Central memory CD4-positive, alpha-beta T cell (primary cell): ENCODE data around the gene FERMT3.
"Not testable (repeated sequence)": the region's sequence is repeated elsewhere in the genome, so short reads cannot be mapped to it uniquely, and the experiment has no call there.

Experiments
- DNase-seq: peaks from one replicate; pipeline ENCODE4 v3.0.0; 2022
- total RNA-seq, 3 experiments: gene quantifications; one replicate each; lab custom pipeline; 2026; lab: John Stamatoyannopoulos, UW

Gene FERMT3
- total RNA-seq = 128 to 380 (median 171) reads per million in 3 experiments

GRCh38 chr11:64206457-64207255 lies at the start of gene FERMT3:
TSS of gene FERMT3 (plus strand) at chr11:64206721. CDS start at chr11:64207365, 644 bp downstream.
- DNase-seq = peak; percentile 71

DNA sequence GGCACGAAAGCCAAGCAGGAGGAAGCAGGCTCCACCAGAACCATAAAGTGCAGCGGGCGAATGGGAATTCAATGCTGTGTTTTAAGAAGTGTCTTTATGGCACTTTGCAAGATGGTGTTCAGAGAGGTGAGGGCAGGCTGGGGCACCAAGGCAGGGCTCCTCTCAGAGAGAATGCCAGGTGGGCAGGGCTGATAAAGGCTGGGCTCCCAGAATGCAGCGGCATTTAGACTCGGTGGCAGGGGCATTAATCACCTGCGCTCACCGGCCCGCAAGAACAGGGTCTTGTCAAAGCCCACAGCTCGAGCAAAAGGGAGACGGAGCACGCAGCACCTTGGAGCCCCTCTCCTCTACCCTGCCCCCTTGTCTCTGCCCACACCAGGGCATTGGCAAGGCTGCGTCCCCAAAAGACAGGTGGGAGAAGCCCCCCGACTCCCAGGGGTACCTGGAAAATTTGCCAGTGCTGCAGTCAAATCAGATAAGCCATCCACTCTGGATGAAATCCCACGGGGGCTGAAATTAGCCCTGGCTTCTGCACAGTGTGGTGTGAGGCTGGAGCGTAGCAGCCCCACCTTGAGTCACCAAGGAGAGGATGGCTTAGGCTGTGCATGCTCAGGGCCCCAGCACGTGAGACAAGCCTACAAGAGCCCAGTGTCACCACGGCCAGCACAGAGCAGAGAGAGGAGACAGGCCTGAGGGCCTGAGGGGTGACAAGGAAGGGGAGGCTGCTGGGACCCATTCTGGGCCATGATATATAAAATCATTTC lies 48.7 kb upstream of the FERMT3 start:
- no peak for DNase-seq

DNA sequence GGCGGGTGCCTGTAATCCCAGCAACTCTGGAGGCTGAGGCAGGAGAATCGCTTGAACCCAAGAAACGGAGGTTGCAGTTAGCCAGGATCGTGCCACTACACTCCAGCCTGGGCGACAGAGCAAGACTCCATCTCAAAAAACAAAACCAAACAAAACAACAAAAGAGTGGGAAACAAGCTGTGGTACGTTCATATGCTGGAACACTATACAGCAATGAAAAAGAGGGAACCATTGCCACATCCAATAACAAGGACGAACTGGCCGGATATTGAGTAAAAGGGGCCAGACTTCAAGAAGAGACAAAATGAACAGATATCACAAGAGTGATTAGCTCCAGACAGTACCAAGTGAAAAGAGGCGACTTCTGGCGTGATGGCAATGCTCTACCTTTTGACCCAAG lies 45.5 kb upstream of the FERMT3 start:
- DNase-seq = no peak

GRCh38 chr11:64162769-64163168 lies 43.8 kb upstream of the FERMT3 start:
- not testable (repeated sequence) for DNase-seq

DNA sequence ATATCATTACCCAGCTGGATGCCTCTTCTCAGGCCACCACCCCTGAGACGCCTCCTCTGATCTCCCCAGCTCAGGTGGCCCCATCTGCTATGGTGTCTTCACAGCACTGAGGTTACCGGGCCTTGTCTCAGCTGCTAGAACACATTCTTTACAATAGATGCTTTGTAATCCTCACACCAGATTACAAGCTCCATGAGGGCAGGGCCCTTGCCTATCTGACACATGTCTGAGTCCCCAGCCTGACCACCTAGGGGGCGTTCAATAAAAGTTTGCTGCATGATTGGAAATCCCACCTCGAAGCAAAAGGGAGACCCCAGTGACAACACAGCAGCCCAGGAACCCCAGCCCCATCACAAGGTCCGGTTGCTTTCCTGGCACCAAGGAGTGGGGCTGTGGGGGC lies 42.6 kb upstream of the FERMT3 start:
- DNase-seq = no peak

- DNase-seq = no peak
Measured at GRCh38 chr11:64164392-64165312, 41.9 kb upstream of the FERMT3 start.

GRCh38 chr11:64165481-64165841 lies 41.1 kb upstream of the FERMT3 start:
- no peak for DNase-seq

DNA sequence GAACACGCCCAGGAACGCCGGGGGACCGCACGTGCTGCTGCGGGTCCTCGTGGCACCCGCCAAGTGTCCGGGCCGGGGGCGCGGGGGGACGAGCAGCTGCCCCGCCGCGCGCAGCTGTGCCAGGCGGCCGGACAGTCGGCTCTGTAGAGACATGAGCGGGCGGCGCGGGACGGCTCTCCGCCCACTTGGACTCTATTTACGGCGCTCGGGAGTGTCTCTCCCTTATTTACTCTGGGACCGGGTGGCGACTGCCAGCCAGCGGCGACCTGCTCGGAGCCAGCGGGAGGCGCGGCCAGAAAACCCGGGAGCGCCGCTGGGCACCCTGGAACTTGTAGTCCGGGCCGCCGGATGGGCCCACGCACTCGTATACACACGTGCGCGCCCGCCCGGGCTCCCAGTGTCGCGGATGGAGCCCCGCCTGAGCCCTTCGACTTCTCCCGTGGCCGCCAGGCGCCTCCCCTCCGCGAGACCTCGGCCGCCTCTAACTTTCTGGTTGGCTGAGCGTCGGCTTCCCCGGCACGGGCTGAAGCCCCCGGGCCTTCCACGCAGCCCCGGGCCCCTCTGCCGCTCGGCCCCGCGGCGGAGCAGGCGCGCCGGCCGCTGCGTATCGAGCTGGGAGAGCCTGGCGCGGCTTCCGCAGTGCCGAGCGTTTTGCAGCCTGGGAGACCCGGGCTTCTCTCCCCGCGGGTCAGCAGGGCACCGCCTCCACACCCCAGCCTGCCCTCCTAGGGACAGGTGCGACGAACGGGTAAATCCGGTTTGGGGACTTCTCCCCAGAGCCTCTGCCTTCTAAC lies 40.5 kb upstream of the FERMT3 start, which contains the start of gene MACROD1:
Gene MACROD1 (minus strand): TSS at position 272 of the 794 bp plus-strand sequence. CDS start 119 bp downstream, at position 153.
- DNase-seq = peak; percentile 65

- no peak for DNase-seq
Measured at GRCh38 chr11:64170419-64170818, 36.1 kb upstream of the FERMT3 start.

- no peak for DNase-seq
Measured at GRCh38 chr11:64173616-64174355, 32.7 kb upstream of the FERMT3 start.

GRCh38 chr11:64176751-64177150 lies 29.8 kb upstream of the FERMT3 start:
- DNase-seq = no peak

- no peak for DNase-seq
Measured at GRCh38 chr11:64178203-64178602, 28.3 kb upstream of the FERMT3 start.

- no peak for DNase-seq
Measured at GRCh38 chr11:64178951-64179639, 27.4 kb upstream of the FERMT3 start.

DNA sequence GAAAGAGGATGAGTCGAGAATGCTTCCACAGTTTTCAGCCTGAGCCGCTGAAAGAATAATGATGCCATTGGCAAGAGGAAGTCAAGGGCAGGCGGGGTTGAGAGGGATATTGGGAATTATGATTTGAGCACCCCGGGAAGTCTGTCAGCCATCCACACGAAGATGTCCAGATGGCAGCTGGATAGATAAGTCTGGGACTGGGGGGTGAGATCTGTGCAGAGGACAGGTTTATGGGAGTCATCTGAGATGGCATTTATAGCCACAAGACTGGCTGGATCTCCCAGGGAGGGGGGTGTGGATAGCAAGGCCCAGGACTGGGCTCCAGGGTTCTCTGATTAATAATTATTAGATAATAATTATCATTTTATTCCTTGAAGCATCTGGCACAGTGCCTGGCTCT lies 25.6 kb upstream of the FERMT3 start:
- no peak for DNase-seq

DNA sequence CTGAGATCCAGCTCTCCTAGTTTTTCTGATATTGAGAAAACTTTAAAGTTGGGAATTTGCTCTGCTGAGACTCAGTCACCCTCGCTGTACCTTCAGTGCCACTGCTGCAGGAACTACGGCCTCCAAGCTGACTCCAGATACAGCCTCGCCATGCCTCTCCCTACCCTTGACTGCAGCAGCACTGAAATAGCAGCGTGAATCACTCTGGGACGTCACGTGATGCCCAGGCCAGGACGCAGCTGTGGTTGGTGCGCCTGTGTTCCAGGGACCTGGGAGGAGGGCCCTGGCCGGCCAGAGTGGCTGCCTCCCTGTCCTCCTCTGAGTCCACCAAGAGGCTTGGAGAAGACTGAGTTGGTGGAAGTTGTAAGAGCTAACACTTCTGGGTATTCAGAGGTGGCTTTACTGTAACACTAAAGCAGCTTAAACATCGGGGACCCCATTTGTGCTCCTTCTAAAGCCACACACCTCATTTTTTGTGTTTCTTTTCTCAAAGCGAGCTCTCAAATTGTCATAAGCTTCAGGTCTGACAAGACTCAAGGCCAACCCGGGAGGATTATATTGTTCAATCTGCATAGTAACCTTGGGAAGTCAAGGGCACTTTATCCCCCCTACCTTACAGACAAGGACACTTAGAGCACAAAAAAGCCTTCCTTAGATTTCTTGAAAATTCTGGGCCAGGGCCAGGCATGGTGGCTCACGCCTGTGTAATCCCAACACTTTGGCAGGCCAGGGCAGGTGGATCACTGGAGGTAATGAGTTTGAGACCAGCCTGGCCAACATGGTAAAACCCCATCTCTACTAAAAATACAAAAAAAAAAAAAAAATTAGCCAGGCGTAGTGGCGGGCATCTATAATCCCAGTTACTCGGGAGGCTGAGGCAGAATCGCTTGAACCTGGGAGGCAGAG lies 24.8 kb upstream of the FERMT3 start:
- no peak for DNase-seq

DNA sequence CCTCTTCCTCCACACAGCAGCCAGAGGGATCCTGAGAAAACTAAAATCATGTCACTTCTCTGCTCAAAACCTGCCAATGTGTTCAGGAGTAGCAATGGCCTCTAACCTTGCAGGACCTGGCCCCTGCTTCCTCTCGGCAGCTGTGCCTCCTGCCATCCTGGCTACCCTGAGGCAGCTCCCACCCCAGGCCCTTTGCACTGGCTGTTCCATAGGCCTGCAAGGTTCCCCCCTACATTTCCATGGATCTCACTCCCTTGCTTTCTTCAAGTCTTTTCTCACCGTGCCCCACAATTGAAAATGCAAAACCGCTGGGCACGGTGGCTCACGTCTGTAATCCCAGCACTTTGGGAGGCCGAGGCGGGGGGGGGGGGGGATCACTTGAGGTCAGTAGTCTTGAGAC lies 22.6 kb upstream of the FERMT3 start:
- no peak for DNase-seq

- no peak for DNase-seq
Measured at GRCh38 chr11:64185175-64185692, 21.3 kb upstream of the FERMT3 start.

- peak; percentile 100 for DNase-seq
Measured at GRCh38 chr11:64185693-64186491, 20.6 kb upstream of the FERMT3 start, which contains the start of gene STIP1. TSS of gene STIP1 (plus strand) at chr11:64186171. CDS start at chr11:64186262, 91 bp downstream.
